ENCODE results near the gene MATN4. TPM values are rescaled to one million over a fixed set of nuclear protein-coding genes. Genes with fewer than 3 reads are reported as not detected.

MATN4 gene
- total RNA-seq, 1 experiment from 2014 or later = 1.9 TPM

DNA sequence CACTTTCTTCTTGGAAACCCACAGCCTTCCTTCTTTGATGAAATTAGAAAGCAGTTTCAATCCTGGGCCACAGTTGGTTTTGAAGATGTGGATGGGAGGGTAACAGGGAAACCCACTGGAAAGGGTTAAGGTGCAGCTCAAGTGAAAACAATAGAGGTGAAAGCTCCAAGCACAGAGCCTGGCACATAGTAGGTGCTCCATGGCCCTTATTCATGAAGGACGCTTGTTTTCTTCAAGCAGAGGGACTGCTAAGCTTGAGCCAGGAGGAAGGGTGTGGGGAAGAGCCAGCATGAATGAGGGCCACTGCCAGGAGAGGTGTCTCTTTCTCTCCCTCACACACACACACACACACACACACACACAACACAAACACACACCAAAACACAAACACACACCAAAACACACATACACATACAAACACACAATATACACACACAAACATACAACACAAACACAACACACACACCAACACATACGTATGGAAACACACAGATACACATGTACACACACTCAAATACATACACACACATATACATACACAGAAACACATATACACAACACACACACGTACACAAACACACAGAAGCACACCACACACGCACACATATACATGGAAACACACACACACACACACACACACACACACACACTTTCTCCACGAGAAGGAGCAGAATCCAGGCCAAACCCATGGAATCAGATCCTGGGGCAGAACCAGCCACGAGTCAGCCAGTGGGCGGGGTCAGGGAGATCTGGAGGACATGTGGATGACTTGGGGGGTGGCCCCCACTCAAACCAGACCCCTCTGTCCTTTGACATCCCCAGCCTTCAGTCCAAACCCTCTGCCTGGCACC is 25.2 kb downstream of the MATN4 start:
- TF ChIP-seq ATF1 (CRISPR knock-in tag; IDR thresholded peaks at IDR 0.05) = no peak
- no peak for TF ChIP-seq MYBL2 (CRISPR knock-in tag; IDR thresholded peaks at IDR 0.05)
- no peak for TF ChIP-seq PRRX2 (CRISPR knock-in tag; IDR thresholded peaks at IDR 0.05)
- TF ChIP-seq, protein P1, sequence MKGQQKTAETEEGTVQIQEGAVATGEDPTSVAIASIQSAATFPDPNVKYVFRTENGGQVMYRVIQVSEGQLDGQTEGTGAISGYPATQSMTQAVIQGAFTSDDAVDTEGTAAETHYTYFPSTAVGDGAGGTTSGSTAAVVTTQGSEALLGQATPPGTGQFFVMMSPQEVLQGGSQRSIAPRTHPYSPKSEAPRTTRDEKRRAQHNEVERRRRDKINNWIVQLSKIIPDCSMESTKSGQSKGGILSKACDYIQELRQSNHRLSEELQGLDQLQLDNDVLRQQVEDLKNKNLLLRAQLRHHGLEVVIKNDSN (CRISPR knock-in tag; IDR thresholded peaks at IDR 0.05) = no peak
- TF ChIP-seq, protein P2, sequence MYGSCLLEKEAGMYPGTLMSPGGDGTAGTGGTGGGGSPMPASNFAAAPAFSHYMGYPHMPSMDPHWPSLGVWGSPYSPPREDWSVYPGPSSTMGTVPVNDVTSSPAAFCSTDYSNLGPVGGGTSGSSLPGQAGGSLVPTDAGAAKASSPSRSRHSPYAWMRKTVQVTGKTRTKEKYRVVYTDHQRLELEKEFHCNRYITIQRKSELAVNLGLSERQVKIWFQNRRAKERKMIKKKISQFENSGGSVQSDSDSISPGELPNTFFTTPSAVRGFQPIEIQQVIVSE (CRISPR knock-in tag; IDR thresholded peaks at IDR 0.05; ENCODE audit: borderline replicate concordance) = no peak
- TF ChIP-seq, protein P3, sequence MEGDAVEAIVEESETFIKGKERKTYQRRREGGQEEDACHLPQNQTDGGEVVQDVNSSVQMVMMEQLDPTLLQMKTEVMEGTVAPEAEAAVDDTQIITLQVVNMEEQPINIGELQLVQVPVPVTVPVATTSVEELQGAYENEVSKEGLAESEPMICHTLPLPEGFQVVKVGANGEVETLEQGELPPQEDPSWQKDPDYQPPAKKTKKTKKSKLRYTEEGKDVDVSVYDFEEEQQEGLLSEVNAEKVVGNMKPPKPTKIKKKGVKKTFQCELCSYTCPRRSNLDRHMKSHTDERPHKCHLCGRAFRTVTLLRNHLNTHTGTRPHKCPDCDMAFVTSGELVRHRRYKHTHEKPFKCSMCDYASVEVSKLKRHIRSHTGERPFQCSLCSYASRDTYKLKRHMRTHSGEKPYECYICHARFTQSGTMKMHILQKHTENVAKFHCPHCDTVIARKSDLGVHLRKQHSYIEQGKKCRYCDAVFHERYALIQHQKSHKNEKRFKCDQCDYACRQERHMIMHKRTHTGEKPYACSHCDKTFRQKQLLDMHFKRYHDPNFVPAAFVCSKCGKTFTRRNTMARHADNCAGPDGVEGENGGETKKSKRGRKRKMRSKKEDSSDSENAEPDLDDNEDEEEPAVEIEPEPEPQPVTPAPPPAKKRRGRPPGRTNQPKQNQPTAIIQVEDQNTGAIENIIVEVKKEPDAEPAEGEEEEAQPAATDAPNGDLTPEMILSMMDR (IDR thresholded peaks at IDR 0.05) = no peak
- TF ChIP-seq, protein P4, sequence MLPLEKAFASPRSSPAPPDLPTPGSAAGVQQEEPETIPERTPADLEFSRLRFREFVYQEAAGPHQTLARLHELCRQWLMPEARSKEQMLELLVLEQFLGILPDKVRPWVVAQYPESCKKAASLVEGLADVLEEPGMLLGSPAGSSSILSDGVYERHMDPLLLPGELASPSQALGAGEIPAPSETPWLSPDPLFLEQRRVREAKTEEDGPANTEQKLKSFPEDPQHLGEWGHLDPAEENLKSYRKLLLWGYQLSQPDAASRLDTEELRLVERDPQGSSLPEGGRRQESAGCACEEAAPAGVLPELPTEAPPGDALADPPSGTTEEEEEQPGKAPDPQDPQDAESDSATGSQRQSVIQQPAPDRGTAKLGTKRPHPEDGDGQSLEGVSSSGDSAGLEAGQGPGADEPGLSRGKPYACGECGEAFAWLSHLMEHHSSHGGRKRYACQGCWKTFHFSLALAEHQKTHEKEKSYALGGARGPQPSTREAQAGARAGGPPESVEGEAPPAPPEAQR (CRISPR knock-in tag; IDR thresholded peaks at IDR 0.05) = no peak
- no peak for TF ChIP-seq OVOL2 (CRISPR knock-in tag; IDR thresholded peaks at IDR 0.05; ENCODE audit: borderline replicate concordance)
- no peak for TF ChIP-seq SOX15 (CRISPR knock-in tag; IDR thresholded peaks at IDR 0.05)
- TF ChIP-seq ZNF138 (CRISPR knock-in tag; conservative IDR thresholded peaks at IDR 0.05) = no peak
- TF ChIP-seq, protein P5, sequence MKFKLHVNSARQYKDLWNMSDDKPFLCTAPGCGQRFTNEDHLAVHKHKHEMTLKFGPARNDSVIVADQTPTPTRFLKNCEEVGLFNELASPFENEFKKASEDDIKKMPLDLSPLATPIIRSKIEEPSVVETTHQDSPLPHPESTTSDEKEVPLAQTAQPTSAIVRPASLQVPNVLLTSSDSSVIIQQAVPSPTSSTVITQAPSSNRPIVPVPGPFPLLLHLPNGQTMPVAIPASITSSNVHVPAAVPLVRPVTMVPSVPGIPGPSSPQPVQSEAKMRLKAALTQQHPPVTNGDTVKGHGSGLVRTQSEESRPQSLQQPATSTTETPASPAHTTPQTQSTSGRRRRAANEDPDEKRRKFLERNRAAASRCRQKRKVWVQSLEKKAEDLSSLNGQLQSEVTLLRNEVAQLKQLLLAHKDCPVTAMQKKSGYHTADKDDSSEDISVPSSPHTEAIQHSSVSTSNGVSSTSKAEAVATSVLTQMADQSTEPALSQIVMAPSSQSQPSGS (CRISPR knock-in tag; IDR thresholded peaks at IDR 0.05; ENCODE audit: borderline replicate concordance, low read depth) = no peak
- TF ChIP-seq NR2C2 (CRISPR knock-in tag; IDR thresholded peaks at IDR 0.05) = no peak
- Mint-ChIP-seq H3K27ac (no peak overlapping the region), H3K27me3 (ENCODE audit: low read depth) (no peaks in the 10 kb centered on the region; the same call in 1 of the 2 replicates), H3K4me3 (no peak overlapping the region), H3K9me3 (no peaks in the 10 kb centered on the region), H3K4me1 (no peaks in the 10 kb centered on the region), H3K36me3 (no peaks in the 10 kb centered on the region)
- no peak for DNase-seq (ENCODE audit: low spot score)
- ATAC-seq = no peak
- ChIA-PET POLR2A (no interaction called here), CTCF (interaction anchor here (1.0 to 2.7 kb wide), 4 partner anchors 8 to 144 kb away, joined by 3 to 14 read pairs (median 6); no protein-coding TSS in a partner anchor)

DNA sequence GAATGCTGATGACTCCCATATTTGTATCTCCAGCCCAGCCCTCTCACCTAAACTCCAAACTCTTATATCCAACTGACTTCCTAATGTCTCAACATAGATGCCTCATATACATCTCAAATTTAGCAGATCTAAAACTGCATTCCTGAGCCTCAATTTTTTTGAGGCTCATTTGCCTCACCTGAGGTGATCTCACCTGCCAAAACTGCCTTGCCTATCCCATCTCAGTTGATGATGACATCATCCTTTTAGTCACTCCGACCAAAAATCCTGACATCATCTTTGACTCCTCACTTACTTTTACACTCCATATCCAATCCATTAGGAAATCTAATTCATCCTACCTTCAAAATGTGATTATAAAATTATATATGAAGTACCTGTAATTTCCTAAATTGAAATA is 28.1 kb downstream of the MATN4 start:
- Mint-ChIP-seq H3K27ac (no peak overlapping the region), H3K36me3 (no peaks in the 10 kb centered on the region), H3K4me3 (no peak overlapping the region), H3K9me3 (no peaks in the 10 kb centered on the region), H3K27me3 (ENCODE audit: low read depth) (no peaks in the 10 kb centered on the region; the same call in 1 of the 2 replicates), H3K4me1 (no peaks in the 10 kb centered on the region)
- DNase-seq (ENCODE audit: low spot score) = no peak
- POLR2A ChIA-PET = no interaction called here
- CTCF ChIA-PET = interaction anchor here (1.4 to 2.6 kb wide), 2 partner anchors 11 to 141 kb away, joined by 6 to 9 read pairs; no protein-coding TSS in a partner anchor
- no peak for ATAC-seq
- TF ChIP-seq NR2C2 (CRISPR knock-in tag; IDR thresholded peaks at IDR 0.05) = no peak
- TF ChIP-seq JAZF1 (CRISPR knock-in tag; IDR thresholded peaks at IDR 0.05) = no peak
- TF ChIP-seq ESRRA (CRISPR knock-in tag; IDR thresholded peaks at IDR 0.05; ENCODE audit: borderline replicate concordance) = no peak
- TF ChIP-seq TP53 (CRISPR knock-in tag; IDR thresholded peaks at IDR 0.05) = no peak
- TF ChIP-seq GABPB1 (CRISPR knock-in tag; IDR thresholded peaks at IDR 0.05) = no peak
- no peak for TF ChIP-seq IRF2 (CRISPR knock-in tag; IDR thresholded peaks at IDR 0.05; ENCODE audit: borderline replicate concordance, low read depth)
- TF ChIP-seq EMX1 (CRISPR knock-in tag; IDR thresholded peaks at IDR 0.05) = no peak
- TF ChIP-seq, protein P6, sequence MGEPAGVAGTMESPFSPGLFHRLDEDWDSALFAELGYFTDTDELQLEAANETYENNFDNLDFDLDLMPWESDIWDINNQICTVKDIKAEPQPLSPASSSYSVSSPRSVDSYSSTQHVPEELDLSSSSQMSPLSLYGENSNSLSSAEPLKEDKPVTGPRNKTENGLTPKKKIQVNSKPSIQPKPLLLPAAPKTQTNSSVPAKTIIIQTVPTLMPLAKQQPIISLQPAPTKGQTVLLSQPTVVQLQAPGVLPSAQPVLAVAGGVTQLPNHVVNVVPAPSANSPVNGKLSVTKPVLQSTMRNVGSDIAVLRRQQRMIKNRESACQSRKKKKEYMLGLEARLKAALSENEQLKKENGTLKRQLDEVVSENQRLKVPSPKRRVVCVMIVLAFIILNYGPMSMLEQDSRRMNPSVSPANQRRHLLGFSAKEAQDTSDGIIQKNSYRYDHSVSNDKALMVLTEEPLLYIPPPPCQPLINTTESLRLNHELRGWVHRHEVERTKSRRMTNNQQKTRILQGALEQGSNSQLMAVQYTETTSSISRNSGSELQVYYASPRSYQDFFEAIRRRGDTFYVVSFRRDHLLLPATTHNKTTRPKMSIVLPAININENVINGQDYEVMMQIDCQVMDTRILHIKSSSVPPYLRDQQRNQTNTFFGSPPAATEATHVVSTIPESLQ (CRISPR knock-in tag; IDR thresholded peaks at IDR 0.05) = no peak
- TF ChIP-seq, protein P7, sequence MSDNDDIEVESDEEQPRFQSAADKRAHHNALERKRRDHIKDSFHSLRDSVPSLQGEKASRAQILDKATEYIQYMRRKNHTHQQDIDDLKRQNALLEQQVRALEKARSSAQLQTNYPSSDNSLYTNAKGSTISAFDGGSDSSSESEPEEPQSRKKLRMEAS (CRISPR knock-in tag; IDR thresholded peaks at IDR 0.05) = no peak
- no peak for TF ChIP-seq ZBTB21 (CRISPR knock-in tag; IDR thresholded peaks at IDR 0.05; ENCODE audit: borderline replicate concordance)
- TF ChIP-seq, protein P8, sequence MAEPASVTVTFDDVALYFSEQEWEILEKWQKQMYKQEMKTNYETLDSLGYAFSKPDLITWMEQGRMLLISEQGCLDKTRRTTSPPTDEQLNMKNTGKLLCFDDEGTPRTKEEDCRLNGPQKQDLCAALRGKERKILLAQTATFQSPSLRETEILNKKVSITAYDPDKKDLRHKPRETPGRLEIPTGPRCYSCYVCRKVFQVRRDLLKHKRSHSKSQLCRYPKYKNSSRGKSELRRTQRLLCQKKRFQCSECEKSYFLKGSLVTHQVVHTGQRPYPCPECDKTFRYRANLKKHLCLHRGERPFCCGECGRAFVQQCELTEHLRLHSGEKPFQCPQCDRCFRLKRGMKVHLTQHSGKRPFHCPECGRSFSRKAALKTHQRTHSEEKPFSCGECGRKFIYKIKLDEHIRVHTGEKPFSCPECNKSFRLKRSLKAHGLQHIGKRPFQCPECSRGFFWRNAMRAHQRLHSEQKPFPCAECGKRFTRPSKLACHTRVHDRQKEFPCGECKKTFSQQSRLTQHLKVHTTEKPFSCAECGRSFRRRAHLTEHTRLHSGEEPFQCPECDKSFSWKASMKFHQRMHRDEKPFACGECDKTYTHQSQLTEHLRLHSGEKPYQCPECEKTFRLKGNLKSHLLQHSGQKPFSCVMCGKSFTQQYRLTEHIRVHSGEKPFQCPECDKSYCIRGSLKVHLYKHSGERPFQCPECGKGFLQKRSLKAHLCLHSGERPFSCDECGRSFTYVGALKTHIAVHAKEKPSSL (CRISPR knock-in tag; conservative IDR thresholded peaks at IDR 0.05) = no peak
- TF ChIP-seq, protein P9, sequence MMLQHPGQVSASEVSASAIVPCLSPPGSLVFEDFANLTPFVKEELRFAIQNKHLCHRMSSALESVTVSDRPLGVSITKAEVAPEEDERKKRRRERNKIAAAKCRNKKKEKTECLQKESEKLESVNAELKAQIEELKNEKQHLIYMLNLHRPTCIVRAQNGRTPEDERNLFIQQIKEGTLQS (CRISPR knock-in tag; conservative IDR thresholded peaks at IDR 0.05) = no peak

Measured in WTC11 (cell line).